HEK293 (cell line): Measurements from ENCODE around the gene EVA1C.

Experiments
- CTCF ChIP-seq: fragments of 450-650 bp; formaldehyde crosslinking; IDR thresholded peaks from 2 replicates; pipeline ENCODE4 v1.5.1; 2016; ENCODE audit warnings: missing biosample characterization, missing genetic modification characterization
- PRDM6 ChIP-seq: fragments of 450-650 bp; formaldehyde crosslinking; IDR thresholded peaks from 2 replicates; pipeline ENCODE4 v1.5.1; 2017; ENCODE audit warnings: missing biosample characterization, missing genetic modification characterization
- SCRT2 ChIP-seq: fragments of 450-650 bp; formaldehyde crosslinking; IDR thresholded peaks from 2 replicates; pipeline ENCODE4 v1.5.1; 2016; ENCODE audit warnings: missing biosample characterization, missing genetic modification characterization
- SETDB1 ChIP-seq: IDR thresholded peaks from one replicate; pipeline ENCODE4 v1.6.1; 2017; ENCODE audit warnings: mild to moderate bottlenecking, low read length, moderate library complexity, mixed read lengths; ENCODE audit not compliant: insufficient read length
- YY1 ChIP-seq: fragments of 450-650 bp; formaldehyde crosslinking; IDR thresholded peaks from 2 replicates; pipeline ENCODE4 v1.5.1; 2018; ENCODE audit warnings: missing biosample characterization, missing genetic modification characterization
- ZNF266 ChIP-seq: fragments of 450-650 bp; formaldehyde crosslinking; IDR thresholded peaks from 2 replicates; pipeline ENCODE4 v1.5.1; 2016; ENCODE audit warnings: missing biosample characterization, missing genetic modification characterization, low read depth
- ZNF274 ChIP-seq, 2 experiments: fragments of 200-500 bp in 1 of 2; fragments of 450-650 bp in 1 of 2; sonication (Bioruptor generic) in 1 of 2; formaldehyde crosslinking in 1 of 2; IDR thresholded peaks; 2 replicates each; pipeline versions ENCODE4 v1.5.1 to v1.6.1; 2014 to 2016; ENCODE audit warnings: borderline replicate concordance in 1 of 2, inconsistent platforms in 1 of 2, low read length in 1 of 2, missing biosample characterization in 1 of 2, missing genetic modification characterization in 1 of 2
- ZNF302 ChIP-seq: fragments of 450-650 bp; formaldehyde crosslinking; IDR thresholded peaks from 2 replicates; pipeline ENCODE4 v1.5.1; 2016; ENCODE audit warnings: missing biosample characterization, missing genetic modification characterization, low read depth
- TF ChIP-seq, protein P1 (sequence below): fragments of 450-650 bp; formaldehyde crosslinking; conservative IDR thresholded peaks from 2 replicates; pipeline ENCODE4 v1.5.1; 2016; ENCODE audit warnings: low read depth, missing biosample characterization, missing genetic modification characterization
- TF ChIP-seq, protein P2 (sequence below): fragments of 450-650 bp; formaldehyde crosslinking; IDR thresholded peaks from 2 replicates; pipeline ENCODE4 v1.5.1; 2016; ENCODE audit warnings: missing biosample characterization, missing genetic modification characterization
- TF ChIP-seq, protein P3 (sequence below): fragments of 450-650 bp; formaldehyde crosslinking; IDR thresholded peaks from 2 replicates; pipeline ENCODE4 v1.5.1; 2016; ENCODE audit warnings: missing biosample characterization, missing genetic modification characterization

GRCh38 chr21:32463367-32463766 is 50.9 kb downstream of the EVA1C start:
- TF ChIP-seq YY1 (tag by site-specific recombination): no peak
- no peak for TF ChIP-seq SCRT2 (tag by site-specific recombination)
- TF ChIP-seq, protein P1, sequence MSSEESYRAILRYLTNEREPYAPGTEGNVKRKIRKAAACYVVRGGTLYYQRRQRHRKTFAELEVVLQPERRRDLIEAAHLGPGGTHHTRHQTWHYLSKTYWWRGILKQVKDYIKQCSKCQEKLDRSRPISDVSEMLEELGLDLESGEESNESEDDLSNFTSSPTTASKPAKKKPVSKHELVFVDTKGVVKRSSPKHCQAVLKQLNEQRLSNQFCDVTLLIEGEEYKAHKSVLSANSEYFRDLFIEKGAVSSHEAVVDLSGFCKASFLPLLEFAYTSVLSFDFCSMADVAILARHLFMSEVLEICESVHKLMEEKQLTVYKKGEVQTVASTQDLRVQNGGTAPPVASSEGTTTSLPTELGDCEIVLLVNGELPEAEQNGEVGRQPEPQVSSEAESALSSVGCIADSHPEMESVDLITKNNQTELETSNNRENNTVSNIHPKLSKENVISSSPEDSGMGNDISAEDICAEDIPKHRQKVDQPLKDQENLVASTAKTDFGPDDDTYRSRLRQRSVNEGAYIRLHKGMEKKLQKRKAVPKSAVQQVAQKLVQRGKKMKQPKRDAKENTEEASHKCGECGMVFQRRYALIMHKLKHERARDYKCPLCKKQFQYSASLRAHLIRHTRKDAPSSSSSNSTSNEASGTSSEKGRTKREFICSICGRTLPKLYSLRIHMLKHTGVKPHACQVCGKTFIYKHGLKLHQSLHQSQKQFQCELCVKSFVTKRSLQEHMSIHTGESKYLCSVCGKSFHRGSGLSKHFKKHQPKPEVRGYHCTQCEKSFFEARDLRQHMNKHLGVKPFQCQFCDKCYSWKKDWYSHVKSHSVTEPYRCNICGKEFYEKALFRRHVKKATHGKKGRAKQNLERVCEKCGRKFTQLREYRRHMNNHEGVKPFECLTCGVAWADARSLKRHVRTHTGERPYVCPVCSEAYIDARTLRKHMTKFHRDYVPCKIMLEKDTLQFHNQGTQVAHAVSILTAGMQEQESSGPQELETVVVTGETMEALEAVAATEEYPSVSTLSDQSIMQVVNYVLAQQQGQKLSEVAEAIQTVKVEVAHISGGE (tag by site-specific recombination): no peak
- no peak for TF ChIP-seq ZNF274 (IDR thresholded peaks at IDR 0.05; ENCODE audit: low read length)
- no peak for TF ChIP-seq ZNF274 (tag by site-specific recombination; IDR thresholded peaks at IDR 0.05; ENCODE audit: borderline replicate concordance)
- TF ChIP-seq SETDB1: no peak
- TF ChIP-seq CTCF (tag by site-specific recombination): no peak
- TF ChIP-seq, protein P2, sequence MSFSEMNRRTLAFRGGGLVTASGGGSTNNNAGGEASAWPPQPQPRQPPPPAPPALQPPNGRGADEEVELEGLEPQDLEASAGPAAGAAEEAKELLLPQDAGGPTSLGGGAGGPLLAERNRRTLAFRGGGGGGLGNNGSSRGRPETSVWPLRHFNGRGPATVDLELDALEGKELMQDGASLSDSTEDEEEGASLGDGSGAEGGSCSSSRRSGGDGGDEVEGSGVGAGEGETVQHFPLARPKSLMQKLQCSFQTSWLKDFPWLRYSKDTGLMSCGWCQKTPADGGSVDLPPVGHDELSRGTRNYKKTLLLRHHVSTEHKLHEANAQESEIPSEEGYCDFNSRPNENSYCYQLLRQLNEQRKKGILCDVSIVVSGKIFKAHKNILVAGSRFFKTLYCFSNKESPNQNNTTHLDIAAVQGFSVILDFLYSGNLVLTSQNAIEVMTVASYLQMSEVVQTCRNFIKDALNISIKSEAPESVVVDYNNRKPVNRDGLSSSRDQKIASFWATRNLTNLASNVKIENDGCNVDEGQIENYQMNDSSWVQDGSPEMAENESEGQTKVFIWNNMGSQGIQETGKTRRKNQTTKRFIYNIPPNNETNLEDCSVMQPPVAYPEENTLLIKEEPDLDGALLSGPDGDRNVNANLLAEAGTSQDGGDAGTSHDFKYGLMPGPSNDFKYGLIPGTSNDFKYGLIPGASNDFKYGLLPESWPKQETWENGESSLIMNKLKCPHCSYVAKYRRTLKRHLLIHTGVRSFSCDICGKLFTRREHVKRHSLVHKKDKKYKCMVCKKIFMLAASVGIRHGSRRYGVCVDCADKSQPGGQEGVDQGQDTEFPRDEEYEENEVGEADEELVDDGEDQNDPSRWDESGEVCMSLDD: no peak
- no peak for TF ChIP-seq ZNF266 (tag by site-specific recombination)
- TF ChIP-seq, protein P3, sequence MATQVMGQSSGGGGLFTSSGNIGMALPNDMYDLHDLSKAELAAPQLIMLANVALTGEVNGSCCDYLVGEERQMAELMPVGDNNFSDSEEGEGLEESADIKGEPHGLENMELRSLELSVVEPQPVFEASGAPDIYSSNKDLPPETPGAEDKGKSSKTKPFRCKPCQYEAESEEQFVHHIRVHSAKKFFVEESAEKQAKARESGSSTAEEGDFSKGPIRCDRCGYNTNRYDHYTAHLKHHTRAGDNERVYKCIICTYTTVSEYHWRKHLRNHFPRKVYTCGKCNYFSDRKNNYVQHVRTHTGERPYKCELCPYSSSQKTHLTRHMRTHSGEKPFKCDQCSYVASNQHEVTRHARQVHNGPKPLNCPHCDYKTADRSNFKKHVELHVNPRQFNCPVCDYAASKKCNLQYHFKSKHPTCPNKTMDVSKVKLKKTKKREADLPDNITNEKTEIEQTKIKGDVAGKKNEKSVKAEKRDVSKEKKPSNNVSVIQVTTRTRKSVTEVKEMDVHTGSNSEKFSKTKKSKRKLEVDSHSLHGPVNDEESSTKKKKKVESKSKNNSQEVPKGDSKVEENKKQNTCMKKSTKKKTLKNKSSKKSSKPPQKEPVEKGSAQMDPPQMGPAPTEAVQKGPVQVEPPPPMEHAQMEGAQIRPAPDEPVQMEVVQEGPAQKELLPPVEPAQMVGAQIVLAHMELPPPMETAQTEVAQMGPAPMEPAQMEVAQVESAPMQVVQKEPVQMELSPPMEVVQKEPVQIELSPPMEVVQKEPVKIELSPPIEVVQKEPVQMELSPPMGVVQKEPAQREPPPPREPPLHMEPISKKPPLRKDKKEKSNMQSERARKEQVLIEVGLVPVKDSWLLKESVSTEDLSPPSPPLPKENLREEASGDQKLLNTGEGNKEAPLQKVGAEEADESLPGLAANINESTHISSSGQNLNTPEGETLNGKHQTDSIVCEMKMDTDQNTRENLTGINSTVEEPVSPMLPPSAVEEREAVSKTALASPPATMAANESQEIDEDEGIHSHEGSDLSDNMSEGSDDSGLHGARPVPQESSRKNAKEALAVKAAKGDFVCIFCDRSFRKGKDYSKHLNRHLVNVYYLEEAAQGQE: no peak
- TF ChIP-seq PRDM6 (tag by site-specific recombination): no peak
- no peak for TF ChIP-seq ZNF302 (tag by site-specific recombination)
